Lower lobe of right lung (tissue), 2 donors: Measurements from ENCODE around the gene SIGMAR1. TPM values are rescaled to one million over a fixed set of nuclear protein-coding genes. Genes with fewer than 3 reads are reported as not detected.

ENCODE experiments used
- ATAC-seq, 2 donors: fragments of 200-7000 bp; cut with Tn5 transposase; one replicate each; pipeline ENCODE4 v1.9.1; 2020 to 2022; ENCODE audit warnings: mild to moderate bottlenecking in 2 of 2, moderate library complexity in 2 of 2
- DNase-seq: peaks from one replicate; pipeline ENCODE4 v3.0.0-alpha.2; 2020
- H3K27ac ChIP-seq: fragments of 200-600 bp; one replicate; pipeline ENCODE4 v1.8.0; 2022
- H3K27me3 ChIP-seq: fragments of 200-600 bp; one replicate; pipeline ENCODE4 v1.8.0; 2022; ENCODE audit warnings: low read depth
- H3K36me3 ChIP-seq: fragments of 200-600 bp; one replicate; pipeline ENCODE4 v1.8.0; 2022; ENCODE audit warnings: mild to moderate bottlenecking
- H3K4me1 ChIP-seq: fragments of 200-600 bp; one replicate; pipeline ENCODE4 v1.8.0; 2022
- H3K4me3 ChIP-seq: fragments of 200-600 bp; one replicate; pipeline ENCODE4 v1.8.0; 2022; ENCODE audit warnings: mild to moderate bottlenecking
- H3K9me3 ChIP-seq: fragments of 200-600 bp; one replicate; pipeline ENCODE4 v1.8.0; 2022
- intact Hi-C: fragments of 100-400 bp; cut with DNase I; formaldehyde crosslinking; loops from one replicate; pipeline ENCODE4 v1.11.0; 2022
- total RNA-seq: library from RNA; stranded (reverse); fragmentation: NEBNext Ultra II Directional; extraction: Animal tissue kit (Norgen Biotek cat#: 25700); gene quantifications from one replicate; pipeline ENCODE4 v1.2.1, GENCODE V29; 2021
- TF ChIP-seq, protein P1 (sequence below): fragments of 200-600 bp; IDR thresholded peaks from one replicate; pipeline ENCODE4 v1.8.0; 2022; ENCODE audit warnings: antibody characterized with exemption, mild to moderate bottlenecking
- donor health status: DM: no; HTN: yes; CAD: no; lungs with severe emphysema.

SIGMAR1 gene
- total RNA-seq, 1 donor from 2014 or later: 35.0 TPM

DNA sequence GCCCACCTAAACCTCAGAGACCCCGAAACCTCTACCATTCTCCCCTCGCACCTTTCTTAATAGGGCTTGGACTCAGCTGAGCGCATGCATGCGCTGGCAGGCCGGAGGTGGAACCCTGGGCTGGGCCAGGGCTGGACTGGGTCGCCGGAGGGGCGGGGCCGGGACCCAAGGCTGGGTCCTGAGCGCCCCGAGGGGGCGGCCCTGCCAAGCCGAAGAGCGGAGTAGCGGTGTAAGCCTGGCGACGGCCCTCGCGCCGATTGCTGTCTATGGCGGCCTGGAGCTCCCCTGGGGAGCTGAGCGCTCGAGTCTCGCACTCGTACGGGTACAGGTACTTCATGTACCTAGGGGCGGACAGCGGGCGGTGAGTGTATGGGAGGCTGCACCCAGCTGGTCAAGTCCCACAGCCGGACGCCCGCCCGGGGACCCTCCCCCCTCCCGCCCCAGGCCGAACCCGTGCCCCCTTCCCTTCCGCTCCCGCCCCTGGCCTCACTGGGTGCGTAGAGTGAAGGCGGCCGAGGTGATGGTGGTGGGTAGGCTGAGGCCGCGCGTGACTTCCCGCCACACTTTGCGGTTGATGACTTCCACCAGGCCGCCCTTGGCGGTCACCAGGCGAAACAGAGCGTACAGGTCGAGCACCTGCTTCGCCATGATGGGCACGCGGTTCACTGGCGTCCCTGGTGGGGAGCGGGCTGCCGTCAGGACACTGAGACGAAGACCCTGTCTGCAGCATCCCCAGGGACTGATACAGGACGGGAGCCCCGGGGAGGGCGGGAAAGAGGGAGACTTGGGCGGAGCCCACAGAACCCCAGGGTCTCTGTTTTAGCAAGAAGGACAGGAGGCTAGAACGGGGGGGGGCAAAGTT, 14.0 kb downstream of the SIGMAR1 start:
- Histone ChIP-seq H3K9me3 (no peaks in the 10 kb centered on the region), H3K27me3 (peaks cover 71% of the 10 kb centered on the region), H3K27ac (no peak overlapping the region), H3K36me3 (peaks cover 2% of the 10 kb centered on the region), H3K4me3 (no peak overlapping the region), H3K4me1 (peaks cover 28% of the 10 kb centered on the region)
- intact Hi-C loops: no loop called here
- DNase-seq: no peak
- no peak for ATAC-seq
- TF ChIP-seq, protein P1, sequence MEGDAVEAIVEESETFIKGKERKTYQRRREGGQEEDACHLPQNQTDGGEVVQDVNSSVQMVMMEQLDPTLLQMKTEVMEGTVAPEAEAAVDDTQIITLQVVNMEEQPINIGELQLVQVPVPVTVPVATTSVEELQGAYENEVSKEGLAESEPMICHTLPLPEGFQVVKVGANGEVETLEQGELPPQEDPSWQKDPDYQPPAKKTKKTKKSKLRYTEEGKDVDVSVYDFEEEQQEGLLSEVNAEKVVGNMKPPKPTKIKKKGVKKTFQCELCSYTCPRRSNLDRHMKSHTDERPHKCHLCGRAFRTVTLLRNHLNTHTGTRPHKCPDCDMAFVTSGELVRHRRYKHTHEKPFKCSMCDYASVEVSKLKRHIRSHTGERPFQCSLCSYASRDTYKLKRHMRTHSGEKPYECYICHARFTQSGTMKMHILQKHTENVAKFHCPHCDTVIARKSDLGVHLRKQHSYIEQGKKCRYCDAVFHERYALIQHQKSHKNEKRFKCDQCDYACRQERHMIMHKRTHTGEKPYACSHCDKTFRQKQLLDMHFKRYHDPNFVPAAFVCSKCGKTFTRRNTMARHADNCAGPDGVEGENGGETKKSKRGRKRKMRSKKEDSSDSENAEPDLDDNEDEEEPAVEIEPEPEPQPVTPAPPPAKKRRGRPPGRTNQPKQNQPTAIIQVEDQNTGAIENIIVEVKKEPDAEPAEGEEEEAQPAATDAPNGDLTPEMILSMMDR: no peak

DNA sequence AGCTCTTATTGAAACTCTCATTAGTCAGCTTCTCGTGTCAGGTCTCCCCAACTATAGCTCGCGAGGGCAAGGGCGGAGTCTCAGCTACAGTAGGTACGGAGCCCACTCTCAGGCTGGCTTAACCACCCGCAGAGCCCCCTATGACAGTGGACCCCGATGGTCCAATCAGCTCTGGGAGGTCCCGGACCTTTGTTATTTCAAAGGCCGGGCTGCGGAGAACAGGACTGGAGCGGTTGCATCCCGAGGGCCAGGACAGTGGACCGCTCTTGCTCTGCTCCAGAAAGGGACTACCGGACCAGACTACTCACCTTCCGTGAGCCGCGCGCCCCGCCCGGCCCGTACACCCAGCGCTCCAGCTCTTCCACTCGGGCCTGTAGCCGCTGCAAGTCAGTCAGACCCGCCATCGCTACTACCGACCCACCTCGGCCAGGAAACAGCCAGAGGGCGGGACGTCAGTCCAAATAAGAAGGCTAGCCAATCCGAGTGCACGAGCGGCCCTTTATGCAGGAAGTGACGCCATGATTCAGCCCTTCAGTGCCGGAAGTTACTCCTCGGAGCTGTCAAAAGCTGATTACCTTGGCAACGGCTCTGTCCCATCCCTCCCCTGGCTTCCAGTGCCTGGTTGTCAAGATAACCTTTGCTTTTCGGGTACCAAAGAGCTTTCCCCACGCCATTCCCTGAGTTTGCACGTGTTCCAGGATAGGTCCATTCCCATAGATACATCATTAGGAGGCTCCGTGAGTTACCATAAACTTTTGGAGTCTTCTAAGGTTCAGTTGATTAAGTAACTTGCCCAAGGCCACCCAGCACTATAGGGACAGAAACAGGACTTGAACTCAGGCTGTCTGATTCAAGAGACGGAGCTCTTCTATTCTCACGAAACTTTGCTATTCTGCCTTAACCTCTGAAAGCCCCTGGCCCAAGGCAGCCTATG, 17.3 kb downstream of the SIGMAR1 start, which contains the start of gene DCTN3:
TSS of gene DCTN3 (minus strand) at position 435 of the 934 bp plus-strand sequence. CDS start at position 404, 31 bp downstream.
- Histone ChIP-seq H3K4me3 (peak within 1 kb of the TSS; percentile 97), H3K27me3 (peaks cover 38% of the 10 kb centered on the region), H3K4me1 (peaks cover 23% of the 10 kb centered on the region), H3K27ac (peak within 1 kb of the TSS; percentile 76), H3K36me3 (peaks cover 35% of the 10 kb centered on the region), H3K9me3 (no peaks in the 10 kb centered on the region)
- intact Hi-C loops: no loop called here
- TF ChIP-seq, protein P1: no peak
- DNase-seq (peak; percentile 96), ATAC-seq (peak; percentile 97 to 99)

DNA sequence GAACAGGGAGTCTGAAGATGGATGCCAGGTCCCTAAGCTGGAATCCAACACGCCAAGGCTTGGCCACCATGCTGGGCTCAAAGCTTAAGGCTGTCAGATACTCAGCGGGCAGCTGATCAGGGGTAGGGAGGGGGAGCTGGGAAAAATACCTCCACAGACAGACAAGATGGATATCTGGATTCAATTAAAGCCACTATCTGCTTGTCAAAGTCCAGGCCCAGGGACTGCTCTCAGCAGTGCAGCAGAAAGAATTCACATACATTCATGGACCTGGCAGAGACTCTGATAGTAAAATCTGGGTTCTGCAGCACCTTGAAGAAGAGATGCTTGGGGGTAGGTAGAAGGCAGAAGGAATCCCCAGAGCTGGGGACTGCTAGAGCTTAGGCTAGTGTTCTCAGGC, 22.5 kb downstream of the SIGMAR1 start:
- H3K4me3 ChIP-seq: no peak overlapping the region
- no peaks in the 10 kb centered on the region for H3K27me3 ChIP-seq
- H3K4me1 ChIP-seq: peaks cover 33% of the 10 kb centered on the region
- TF ChIP-seq, protein P1: no peak
- no peaks in the 10 kb centered on the region for H3K9me3 ChIP-seq
- ATAC-seq (no peak), DNase-seq (no peak)
- intact Hi-C loops: no loop called here
- peaks cover 53% of the 10 kb centered on the region for H3K36me3 ChIP-seq
- H3K27ac ChIP-seq: no peak overlapping the region

DNA sequence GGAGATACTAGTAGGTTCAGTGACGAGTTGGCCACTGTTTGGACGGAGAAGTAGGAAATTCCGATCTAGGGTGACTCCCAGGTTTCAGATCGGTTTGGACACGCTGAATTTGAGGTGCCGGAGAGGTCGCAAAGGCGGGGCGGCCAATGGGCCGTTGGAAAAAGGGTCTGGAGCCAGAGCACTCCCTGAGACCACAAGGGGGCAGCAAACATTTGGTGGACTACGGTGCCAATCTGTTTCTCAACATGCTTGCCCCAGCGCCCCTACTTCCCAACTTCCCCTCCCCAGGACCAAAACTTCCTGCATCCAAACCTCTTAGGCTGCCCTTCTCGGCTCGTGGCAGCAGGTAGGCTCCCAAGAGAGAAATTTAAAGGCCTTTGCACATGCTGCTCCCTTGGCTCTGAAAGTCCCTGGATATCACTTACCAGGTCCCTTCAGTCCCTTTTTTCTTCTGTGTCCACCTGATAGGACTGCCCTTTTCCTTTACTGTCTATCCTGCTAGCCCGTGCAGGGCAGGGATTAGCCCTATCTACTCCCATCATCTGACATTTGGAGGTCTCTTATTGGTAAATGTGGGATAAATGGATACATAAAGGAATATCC, 24.7 kb downstream of the SIGMAR1 start:
- Histone ChIP-seq H3K4me3 (peak overlapping the region; percentile 78), H3K27ac (no peak overlapping the region), H3K36me3 (peaks cover 44% of the 10 kb centered on the region), H3K27me3 (no peaks in the 10 kb centered on the region), H3K4me1 (peaks cover 21% of the 10 kb centered on the region), H3K9me3 (no peaks in the 10 kb centered on the region)
- ATAC-seq (peak; percentile 86 to 88), DNase-seq (peak; percentile 78)
- intact Hi-C loops: no loop called here
- TF ChIP-seq, protein P1: peak; percentile 91
